ENCODE data around the gene TSPYL1. TPM values are rescaled to one million over a fixed set of nuclear protein-coding genes. Genes with fewer than 3 reads are reported as not detected.
A peak's percentile ranks its signal among the peaks of the same experiment; 100 is the strongest.

Gene TSPYL1
- polyA plus RNA-seq, 1 donor = 85.8 TPM

- Histone ChIP-seq H3K4me1 (ENCODE audit: control insufficient read depth, insufficient read depth, low read length) (no peaks in the 10 kb centered on the region), H3K27me3 (ENCODE audit: control insufficient read depth, insufficient read depth, low read length) (no peaks in the 10 kb centered on the region), H3K27ac (ENCODE audit: low read length) (no peak overlapping the region), H3K36me3 (ENCODE audit: control insufficient read depth, insufficient read depth, low read length) (peaks cover 16% of the 10 kb centered on the region), H3K9me3 (ENCODE audit: control insufficient read depth, low read depth, low read length) (peaks cover 12% of the 10 kb centered on the region), H3K4me3 (ENCODE audit: low read length) (no peak overlapping the region)
- no peak for DNase-seq
- no CpG with 5 or more reads among the region's 4 CpGs for WGBS (ENCODE audit: insufficient coverage, low lambda C conversion rate)
Measured at GRCh38 chr6:116265041-116265829, 14.5 kb downstream of the TSPYL1 start.

- Histone ChIP-seq H3K27ac (ENCODE audit: low read length) (no peak overlapping the region), H3K4me3 (ENCODE audit: low read length) (no peak overlapping the region)
- WGBS (ENCODE audit: insufficient coverage, low lambda C conversion rate) = 100% methylated on average over 1 of the region's 1 CpG
Measured at GRCh38 chr6:116263353-116263752, 16.4 kb downstream of the TSPYL1 start.

GRCh38 chr6:116258520-116258919 lies 21.2 kb downstream of the TSPYL1 start:
- WGBS (ENCODE audit: insufficient coverage, low lambda C conversion rate) = no CpG with 5 or more reads among the region's 18 CpGs
- H3K9me3 ChIP-seq (ENCODE audit: control insufficient read depth, low read depth, low read length) = peaks cover 7% of the 10 kb centered on the region
- H3K4me3 ChIP-seq (ENCODE audit: low read length) = no peak overlapping the region
- no peaks in the 10 kb centered on the region for H3K27me3 ChIP-seq (ENCODE audit: control insufficient read depth, insufficient read depth, low read length)
- peaks cover 12% of the 10 kb centered on the region for H3K4me1 ChIP-seq (ENCODE audit: control insufficient read depth, insufficient read depth, low read length)
- no peak overlapping the region for H3K27ac ChIP-seq (ENCODE audit: low read length)
- no peak for DNase-seq
- no peaks in the 10 kb centered on the region for H3K36me3 ChIP-seq (ENCODE audit: control insufficient read depth, insufficient read depth, low read length)

More at GRCh38 chr6:116263353-116263752, 16.4 kb downstream of the TSPYL1 start:
- peaks cover 14% of the 10 kb centered on the region for H3K36me3 ChIP-seq (ENCODE audit: control insufficient read depth, insufficient read depth, low read length)
- no peak for DNase-seq
- peaks cover 12% of the 10 kb centered on the region for H3K9me3 ChIP-seq (ENCODE audit: control insufficient read depth, low read depth, low read length)
- no peaks in the 10 kb centered on the region for H3K4me1 ChIP-seq (ENCODE audit: control insufficient read depth, insufficient read depth, low read length)
- H3K27me3 ChIP-seq (ENCODE audit: control insufficient read depth, insufficient read depth, low read length) = no peaks in the 10 kb centered on the region

- Histone ChIP-seq H3K27me3 (ENCODE audit: control insufficient read depth, insufficient read depth, low read length) (no peaks in the 10 kb centered on the region), H3K27ac (ENCODE audit: low read length) (no peak overlapping the region), H3K4me3 (ENCODE audit: low read length) (no peak overlapping the region), H3K36me3 (ENCODE audit: control insufficient read depth, insufficient read depth, low read length) (no peaks in the 10 kb centered on the region), H3K4me1 (ENCODE audit: control insufficient read depth, insufficient read depth, low read length) (peaks cover 20% of the 10 kb centered on the region), H3K9me3 (ENCODE audit: control insufficient read depth, low read depth, low read length) (no peaks in the 10 kb centered on the region)
- no peak for DNase-seq
- 100% methylated on average over 1 of the region's 1 CpG for WGBS (ENCODE audit: insufficient coverage, low lambda C conversion rate)
Measured at GRCh38 chr6:116256694-116257093, 23.0 kb downstream of the TSPYL1 start.

- H3K36me3 ChIP-seq (ENCODE audit: control insufficient read depth, insufficient read depth, low read length) = no peaks in the 10 kb centered on the region
- DNase-seq = peak; percentile 53 to 84
- peak overlapping the region; percentile 69 for H3K27ac ChIP-seq (ENCODE audit: low read length)
- H3K4me1 ChIP-seq (ENCODE audit: control insufficient read depth, insufficient read depth, low read length) = peaks cover 27% of the 10 kb centered on the region
- H3K27me3 ChIP-seq (ENCODE audit: control insufficient read depth, insufficient read depth, low read length) = no peaks in the 10 kb centered on the region
- no peak overlapping the region for H3K4me3 ChIP-seq (ENCODE audit: low read length)
- H3K9me3 ChIP-seq (ENCODE audit: control insufficient read depth, low read depth, low read length) = no peaks in the 10 kb centered on the region
- WGBS (ENCODE audit: insufficient coverage, low lambda C conversion rate) = 7% methylated on average over 5 of the region's 5 CpGs
Measured at GRCh38 chr6:116255246-116255800, 24.4 kb downstream of the TSPYL1 start.

- H3K27me3 ChIP-seq (ENCODE audit: control insufficient read depth, insufficient read depth, low read length) = no peaks in the 10 kb centered on the region
- H3K4me1 ChIP-seq (ENCODE audit: control insufficient read depth, insufficient read depth, low read length) = peaks cover 27% of the 10 kb centered on the region
- no peaks in the 10 kb centered on the region for H3K36me3 ChIP-seq (ENCODE audit: control insufficient read depth, insufficient read depth, low read length)
- peak overlapping the region; percentile 92 for H3K4me3 ChIP-seq (ENCODE audit: low read length)
- WGBS (ENCODE audit: insufficient coverage, low lambda C conversion rate) = no CpG with 5 or more reads among the region's 4 CpGs
- no peaks in the 10 kb centered on the region for H3K9me3 ChIP-seq (ENCODE audit: control insufficient read depth, low read depth, low read length)
- peak in 1 of 2 donors; percentile 6 for DNase-seq
- H3K27ac ChIP-seq (ENCODE audit: low read length) = peak overlapping the region; percentile 69
Measured at GRCh38 chr6:116254297-116255056, 25.3 kb downstream of the TSPYL1 start.

GRCh38 chr6:116253505-116254296 lies 26.0 kb downstream of the TSPYL1 start, which contains the start of gene TSPYL4:
Gene TSPYL4, minus strand, starts transcription at chr6:116254075. Its CDS starts 67 bp downstream, at chr6:116254008.
- Histone ChIP-seq H3K36me3 (ENCODE audit: control insufficient read depth, insufficient read depth, low read length) (no peaks in the 10 kb centered on the region), H3K4me1 (ENCODE audit: control insufficient read depth, insufficient read depth, low read length) (peaks cover 27% of the 10 kb centered on the region), H3K27me3 (ENCODE audit: control insufficient read depth, insufficient read depth, low read length) (no peaks in the 10 kb centered on the region), H3K4me3 (ENCODE audit: low read length) (peak within 1 kb of the TSS; percentile 92), H3K27ac (ENCODE audit: low read length) (peak within 1 kb of the TSS; percentile 69), H3K9me3 (ENCODE audit: control insufficient read depth, low read depth, low read length) (no peaks in the 10 kb centered on the region)
- 0% methylated on average over 1 of the region's 53 CpGs for WGBS (ENCODE audit: insufficient coverage, low lambda C conversion rate)
- peak; percentile 95 to 96 for DNase-seq

GRCh38 chr6:116253188-116253504 lies 26.6 kb downstream of the TSPYL1 start:
- peaks cover 27% of the 10 kb centered on the region for H3K4me1 ChIP-seq (ENCODE audit: control insufficient read depth, insufficient read depth, low read length)

GRCh38 chr6:116251568-116252384 lies 28.0 kb downstream of the TSPYL1 start:
- Histone ChIP-seq H3K27ac (ENCODE audit: low read length) (no peak overlapping the region), H3K4me1 (ENCODE audit: control insufficient read depth, insufficient read depth, low read length) (peaks cover 27% of the 10 kb centered on the region)

More at GRCh38 chr6:116253188-116253504, 26.6 kb downstream of the TSPYL1 start:
- no peaks in the 10 kb centered on the region for H3K9me3 ChIP-seq (ENCODE audit: control insufficient read depth, low read depth, low read length)
- H3K27ac ChIP-seq (ENCODE audit: low read length) = peak overlapping the region; percentile 69
- DNase-seq = no peak
- H3K4me3 ChIP-seq (ENCODE audit: low read length) = peak overlapping the region; percentile 92
- no peaks in the 10 kb centered on the region for H3K27me3 ChIP-seq (ENCODE audit: control insufficient read depth, insufficient read depth, low read length)
- WGBS (ENCODE audit: insufficient coverage, low lambda C conversion rate) = 3% methylated on average over 3 of the region's 11 CpGs
- H3K36me3 ChIP-seq (ENCODE audit: control insufficient read depth, insufficient read depth, low read length) = no peaks in the 10 kb centered on the region

More at GRCh38 chr6:116251568-116252384, 28.0 kb downstream of the TSPYL1 start:
- Histone ChIP-seq H3K9me3 (ENCODE audit: control insufficient read depth, low read depth, low read length) (no peaks in the 10 kb centered on the region), H3K27me3 (ENCODE audit: control insufficient read depth, insufficient read depth, low read length) (no peaks in the 10 kb centered on the region), H3K4me3 (ENCODE audit: low read length) (no peak overlapping the region), H3K36me3 (ENCODE audit: control insufficient read depth, insufficient read depth, low read length) (no peaks in the 10 kb centered on the region)
- DNase-seq = peak in 1 of 2 donors; percentile 13
- no CpG with 5 or more reads among the region's 6 CpGs for WGBS (ENCODE audit: insufficient coverage, low lambda C conversion rate)

Measured in large intestine (tissue), 3 donors.